Measurements from ENCODE around the gene FAT3. TPM values are rescaled to one million over a fixed set of nuclear protein-coding genes. Genes with fewer than 3 reads are reported as not detected.

The FAT3 gene
- total and polyA plus RNA-seq, 2 donors from 2014 or later, result 0.09 to 2.6 TPM

DNA sequence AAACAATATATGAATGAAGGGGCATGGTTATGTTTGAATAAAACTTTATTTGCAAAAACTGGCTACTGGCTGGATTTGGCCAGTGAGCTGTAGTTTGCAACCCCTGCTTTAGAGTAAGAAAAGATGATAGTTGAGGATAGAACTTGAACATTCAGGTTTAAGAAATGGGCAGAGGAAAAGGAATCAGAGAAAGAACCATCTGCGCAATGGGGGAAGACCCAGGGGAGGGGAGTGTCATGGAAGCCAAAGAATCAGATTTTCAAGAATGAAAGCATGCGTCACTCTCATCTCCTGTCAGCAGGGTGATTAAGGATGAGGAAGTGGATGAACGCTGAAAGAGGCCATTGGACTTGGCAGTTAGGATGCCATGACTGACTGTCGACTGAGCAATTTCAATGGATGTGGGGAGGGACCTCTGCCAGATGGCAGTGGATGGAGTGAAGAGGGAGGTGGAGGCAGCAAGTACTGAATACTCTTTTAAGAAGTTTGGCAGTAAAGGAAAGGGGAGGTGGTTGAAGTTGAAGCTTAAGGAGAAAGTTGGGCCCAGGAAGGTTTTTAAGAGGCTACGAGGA is 21.2 kb downstream of the FAT3 start:
- H3K9ac ChIP-seq (ENCODE audit: low read length in 3 of 3), result no peak overlapping the region
- FAIRE-seq (no peak), DNase-seq (no peak)
- no peaks in the 10 kb centered on the region for H3K9me3 ChIP-seq (ENCODE audit: control insufficient read depth in 2 of 3, insufficient read depth in 1 of 3, low read length in 3 of 3)
- H3K4me3 ChIP-seq (ENCODE audit: low read length in 3 of 3), result no peak overlapping the region
- H3K27ac ChIP-seq (ENCODE audit: low read depth in 2 of 2, low read length in 2 of 2), result no peak overlapping the region
- H3K4me1 ChIP-seq (ENCODE audit: control insufficient read depth in 2 of 3, insufficient read depth in 2 of 3, low read depth in 1 of 3, low read length in 3 of 3), result no peaks in the 10 kb centered on the region
- H3K36me3 ChIP-seq (ENCODE audit: control insufficient read depth in 2 of 3, insufficient read depth in 3 of 3, low read length in 3 of 3), result no peaks in the 10 kb centered on the region
- TF ChIP-seq, protein P1, sequence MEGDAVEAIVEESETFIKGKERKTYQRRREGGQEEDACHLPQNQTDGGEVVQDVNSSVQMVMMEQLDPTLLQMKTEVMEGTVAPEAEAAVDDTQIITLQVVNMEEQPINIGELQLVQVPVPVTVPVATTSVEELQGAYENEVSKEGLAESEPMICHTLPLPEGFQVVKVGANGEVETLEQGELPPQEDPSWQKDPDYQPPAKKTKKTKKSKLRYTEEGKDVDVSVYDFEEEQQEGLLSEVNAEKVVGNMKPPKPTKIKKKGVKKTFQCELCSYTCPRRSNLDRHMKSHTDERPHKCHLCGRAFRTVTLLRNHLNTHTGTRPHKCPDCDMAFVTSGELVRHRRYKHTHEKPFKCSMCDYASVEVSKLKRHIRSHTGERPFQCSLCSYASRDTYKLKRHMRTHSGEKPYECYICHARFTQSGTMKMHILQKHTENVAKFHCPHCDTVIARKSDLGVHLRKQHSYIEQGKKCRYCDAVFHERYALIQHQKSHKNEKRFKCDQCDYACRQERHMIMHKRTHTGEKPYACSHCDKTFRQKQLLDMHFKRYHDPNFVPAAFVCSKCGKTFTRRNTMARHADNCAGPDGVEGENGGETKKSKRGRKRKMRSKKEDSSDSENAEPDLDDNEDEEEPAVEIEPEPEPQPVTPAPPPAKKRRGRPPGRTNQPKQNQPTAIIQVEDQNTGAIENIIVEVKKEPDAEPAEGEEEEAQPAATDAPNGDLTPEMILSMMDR (IDR thresholded peaks at IDR 0.05; ENCODE audit: borderline replicate concordance, extremely low read depth, insufficient read depth), result no peak
- H3K27me3 ChIP-seq (ENCODE audit: control insufficient read depth, insufficient read depth, low read length), result no peaks in the 10 kb centered on the region
- intact Hi-C loops (cut with DNase I), result no loop called here

GRCh38 chr11:92246630-92247029 is 22.0 kb downstream of the FAT3 start:
- Histone ChIP-seq H3K4me1 (ENCODE audit: control insufficient read depth in 2 of 3, insufficient read depth in 2 of 3, low read depth in 1 of 3, low read length in 3 of 3) (no peaks in the 10 kb centered on the region), H3K36me3 (ENCODE audit: control insufficient read depth in 2 of 3, insufficient read depth in 3 of 3, low read length in 3 of 3) (no peaks in the 10 kb centered on the region), H3K4me3 (ENCODE audit: low read length in 3 of 3) (no peak overlapping the region), H3K27ac (ENCODE audit: low read depth in 2 of 2, low read length in 2 of 2) (no peak overlapping the region), H3K9me3 (ENCODE audit: control insufficient read depth in 2 of 3, insufficient read depth in 1 of 3, low read length in 3 of 3) (no peaks in the 10 kb centered on the region), H3K9ac (ENCODE audit: low read length in 3 of 3) (no peak overlapping the region), H3K27me3 (ENCODE audit: control insufficient read depth, insufficient read depth, low read length) (no peaks in the 10 kb centered on the region)
- DNase-seq (no peak), FAIRE-seq (no peak)
- intact Hi-C loops (cut with DNase I), result no loop called here
- TF ChIP-seq, protein P1 (IDR thresholded peaks at IDR 0.05; ENCODE audit: borderline replicate concordance, extremely low read depth, insufficient read depth), result no peak

GRCh38 chr11:92249156-92249753 is 24.6 kb downstream of the FAT3 start:
- intact Hi-C loops (cut with DNase I), result no loop called here
- H3K27ac ChIP-seq (ENCODE audit: low read depth in 2 of 2, low read length in 2 of 2), result no peak overlapping the region
- FAIRE-seq (no peak), DNase-seq (no peak)
- H3K9me3 ChIP-seq (ENCODE audit: control insufficient read depth in 2 of 3, insufficient read depth in 1 of 3, low read length in 3 of 3), result no peaks in the 10 kb centered on the region
- no peaks in the 10 kb centered on the region for H3K36me3 ChIP-seq (ENCODE audit: control insufficient read depth in 2 of 3, insufficient read depth in 3 of 3, low read length in 3 of 3)
- no peaks in the 10 kb centered on the region for H3K27me3 ChIP-seq (ENCODE audit: control insufficient read depth, insufficient read depth, low read length)
- TF ChIP-seq, protein P1 (IDR thresholded peaks at IDR 0.05; ENCODE audit: borderline replicate concordance, extremely low read depth, insufficient read depth), result no peak
- H3K4me3 ChIP-seq (ENCODE audit: low read length in 3 of 3), result no peak overlapping the region
- no peak overlapping the region for H3K9ac ChIP-seq (ENCODE audit: low read length in 3 of 3)
- no peaks in the 10 kb centered on the region for H3K4me1 ChIP-seq (ENCODE audit: control insufficient read depth in 2 of 3, insufficient read depth in 2 of 3, low read depth in 1 of 3, low read length in 3 of 3)
